NCI-H2029 (cell line): Measurements from ENCODE around the gene EYS.

Experiments
- DNase-seq: peaks from one replicate; lab custom pipeline; 2025; lab: John Stamatoyannopoulos, UW

Gene EYS

GRCh38 chr6:65221153-65221552, 485.9 kb downstream of the EYS start:
- no peak for DNase-seq

DNA sequence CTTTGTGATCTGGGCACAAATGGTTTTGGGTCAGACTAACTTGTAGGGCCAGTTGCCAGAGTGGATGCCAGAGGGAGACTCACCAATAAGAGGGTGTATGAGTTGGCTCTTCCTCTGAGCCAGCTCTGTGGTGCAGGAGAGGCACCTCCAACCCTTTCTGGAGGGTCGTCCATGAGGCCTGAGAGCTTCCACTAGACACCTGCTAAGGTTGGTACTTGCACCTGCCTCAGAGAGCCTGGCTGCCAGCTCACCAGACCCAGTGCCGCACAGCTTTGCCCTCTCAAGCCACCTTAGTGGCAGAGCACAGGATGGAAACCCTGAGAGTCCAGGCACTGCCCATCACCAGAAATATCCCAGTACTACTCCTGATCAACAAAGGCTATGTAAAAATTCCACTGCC, 504.3 kb downstream of the EYS start:
- no peak for DNase-seq

DNA sequence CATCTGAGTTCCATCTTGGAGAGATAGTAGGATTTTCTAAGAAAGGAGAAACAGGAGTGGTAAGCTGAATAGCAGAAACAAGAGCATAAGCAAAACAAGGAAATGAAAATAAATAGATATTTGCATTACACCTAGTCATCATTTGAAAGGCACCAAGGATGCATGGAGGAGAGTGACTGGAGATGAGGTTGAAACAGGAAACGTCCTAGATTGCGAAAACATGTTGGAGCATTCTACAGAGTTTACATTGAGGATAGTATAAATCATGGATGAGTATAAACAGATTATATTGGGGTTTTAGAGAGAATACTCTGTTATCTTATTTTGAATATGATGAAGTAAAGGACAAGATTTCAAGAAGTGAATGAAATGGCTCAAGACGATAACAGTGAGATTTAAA, 507.3 kb downstream of the EYS start:
- DNase-seq = no peak

DNA sequence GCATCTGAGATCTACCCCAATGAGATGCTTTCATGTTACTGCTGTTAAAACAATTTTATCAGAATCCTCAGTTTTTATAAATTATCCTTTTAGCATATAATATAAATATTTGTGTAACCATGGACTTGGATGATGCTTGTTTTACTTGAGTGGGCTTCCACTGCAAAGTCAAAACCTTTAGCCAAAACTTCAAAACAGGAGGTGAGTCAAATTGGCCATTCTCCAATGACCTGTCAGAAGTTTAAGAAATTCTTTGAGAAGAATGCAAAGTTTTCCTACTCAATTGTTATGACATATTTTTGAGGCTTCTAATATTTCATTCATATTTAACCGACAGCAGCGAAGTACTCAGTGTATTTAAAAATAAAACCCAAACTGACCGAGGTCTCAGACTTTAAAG, 507.9 kb downstream of the EYS start:
- no peak for DNase-seq

DNA sequence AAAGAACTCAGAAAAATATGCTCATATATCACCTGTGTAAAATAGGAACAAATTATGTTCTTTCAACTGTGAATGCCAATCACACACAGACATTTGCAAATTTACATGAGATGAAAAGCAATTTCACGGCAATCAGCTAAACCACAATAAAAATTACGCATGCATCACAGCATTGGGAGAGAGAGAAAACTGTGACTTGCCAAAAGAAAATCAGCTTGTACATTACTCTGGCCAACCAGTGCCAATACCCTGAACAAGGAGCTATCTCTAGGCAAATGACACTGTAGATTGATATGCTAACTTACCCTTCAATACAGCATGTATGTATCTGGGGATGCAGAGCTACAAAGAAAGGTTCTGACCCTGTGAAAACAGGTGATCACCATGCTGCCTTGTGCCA, 515.6 kb downstream of the EYS start:
- no peak for DNase-seq

- no peak for DNase-seq
Observed at GRCh38 chr6:65189236-65189881, 517.7 kb downstream of the EYS start.

DNA sequence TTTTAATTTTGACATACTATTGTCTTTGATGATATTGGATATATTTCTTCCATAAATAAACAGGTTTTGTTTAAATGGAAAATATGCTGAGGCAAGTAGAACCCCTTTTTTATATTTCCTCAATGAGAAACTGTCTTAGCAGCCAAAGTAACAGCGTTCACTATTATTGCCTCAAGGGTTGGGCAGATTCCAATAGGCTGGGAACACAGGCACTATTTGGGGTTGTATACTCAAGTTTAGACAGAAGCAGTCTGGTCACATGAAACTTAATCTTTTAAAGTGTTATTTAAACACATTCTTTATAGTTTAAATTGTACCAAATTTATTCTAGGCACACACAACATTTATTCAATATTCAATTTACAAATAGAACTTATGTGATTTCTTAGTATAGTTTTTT, 520.2 kb downstream of the EYS start:
- DNase-seq = no peak

DNA sequence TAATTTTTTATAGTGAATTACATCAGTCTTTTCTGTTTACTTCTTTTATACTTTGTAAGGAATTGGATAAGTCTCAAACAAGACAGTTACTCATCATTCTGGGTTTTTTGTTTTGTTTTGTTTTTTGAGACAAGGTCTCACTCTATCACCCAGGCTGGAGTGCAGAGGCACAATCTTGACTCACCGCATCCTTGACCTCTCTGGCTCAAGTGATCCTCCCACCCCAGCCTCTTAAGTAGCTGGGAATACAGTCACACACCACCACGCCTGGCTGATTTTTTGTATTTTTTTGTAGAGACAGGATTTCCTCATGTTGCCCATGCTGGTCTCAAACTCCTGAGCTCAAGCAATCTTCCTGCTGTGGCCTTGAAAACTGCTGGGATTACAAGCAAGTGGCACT, 524.3 kb downstream of the EYS start:
- DNase-seq = no peak

GRCh38 chr6:65170273-65170672, 536.8 kb downstream of the EYS start:
- DNase-seq = no peak

DNA sequence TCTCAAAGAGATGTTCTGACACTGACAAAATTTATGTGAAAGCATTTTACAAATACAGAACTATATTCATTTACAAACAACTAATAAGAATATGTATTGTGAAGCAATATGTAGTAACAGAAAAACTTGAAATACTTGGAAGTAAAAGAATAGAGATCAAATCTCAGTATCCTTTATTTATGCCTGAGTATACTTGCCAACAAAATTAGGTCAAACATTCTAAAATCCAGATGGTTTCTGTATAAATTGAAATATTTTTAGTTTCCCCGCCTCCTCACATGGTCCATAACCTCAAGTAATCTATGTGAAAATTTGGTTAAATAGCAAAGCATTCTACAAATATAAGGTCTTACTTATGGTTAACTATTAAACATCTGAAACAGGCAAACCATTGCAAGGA, 545.4 kb downstream of the EYS start:
- DNase-seq = no peak

- DNase-seq = no peak
Observed at GRCh38 chr6:65157025-65157424, 550.0 kb downstream of the EYS start.

DNA sequence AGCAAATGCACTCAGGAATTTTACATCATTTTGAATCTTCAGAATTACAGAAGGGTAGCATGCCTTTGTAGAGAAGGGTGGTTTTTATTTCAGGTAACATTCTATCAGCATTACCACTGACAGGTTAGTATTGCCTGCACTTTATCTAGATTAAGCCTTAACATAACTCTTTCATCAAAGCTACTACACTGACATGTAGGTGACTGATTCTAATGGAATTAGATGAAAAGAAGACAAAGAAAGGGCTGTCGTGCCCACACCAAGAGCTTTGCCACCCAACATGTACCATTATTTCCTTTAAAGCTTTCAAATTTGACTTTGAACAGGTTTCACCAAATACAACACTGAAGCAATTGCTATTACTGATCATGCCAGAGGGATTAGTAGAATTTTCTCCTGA, 551.9 kb downstream of the EYS start:
- no peak for DNase-seq

- DNase-seq = no peak
Observed at GRCh38 chr6:65149841-65150240, 557.2 kb downstream of the EYS start.

- no peak for DNase-seq
Observed at GRCh38 chr6:65148839-65149238, 558.2 kb downstream of the EYS start.

DNA sequence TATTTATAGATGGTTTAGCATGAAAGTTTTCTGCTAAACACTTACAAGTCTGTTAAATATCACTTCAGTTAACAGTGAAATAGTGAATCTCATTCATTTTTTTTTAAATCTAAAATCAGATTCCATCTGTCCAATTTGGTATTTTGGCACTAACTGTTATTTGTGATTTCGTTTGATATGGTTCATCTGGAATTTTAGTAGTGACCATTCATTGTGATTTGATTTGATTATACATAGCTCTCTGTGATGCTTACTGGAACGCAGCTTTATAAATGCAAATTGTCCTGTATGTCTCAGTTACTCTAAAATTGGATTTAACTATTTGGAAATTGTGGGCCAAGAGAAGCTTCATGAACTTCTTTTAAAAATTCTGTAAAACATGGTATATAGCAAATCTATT, 571.5 kb downstream of the EYS start:
- DNase-seq = no peak

DNA sequence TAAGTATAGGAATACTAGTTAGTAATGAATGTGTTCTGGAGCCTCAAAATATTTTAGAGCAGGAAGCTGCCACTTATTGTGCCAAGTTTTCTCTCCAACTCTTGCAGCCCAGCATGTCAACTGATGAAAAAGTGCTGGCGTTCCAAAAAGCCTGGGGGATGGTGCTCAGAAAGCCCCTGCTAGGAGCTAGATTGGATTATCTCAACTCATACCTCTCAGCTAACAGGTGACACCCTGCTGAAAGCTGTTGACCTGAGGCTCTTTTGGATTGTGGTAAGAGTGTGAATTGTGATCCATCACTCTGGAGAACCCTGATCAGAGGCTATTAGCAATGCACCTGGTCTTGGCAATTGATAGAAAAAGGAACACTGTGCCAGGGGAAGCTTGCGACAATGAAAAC, 580.4 kb downstream of the EYS start:
- DNase-seq = no peak

- DNase-seq = no peak
Observed at GRCh38 chr6:65123521-65123920, 583.5 kb downstream of the EYS start.

GRCh38 chr6:65117817-65118409, 589.1 kb downstream of the EYS start:
- DNase-seq = no peak

- no peak for DNase-seq
Observed at GRCh38 chr6:65116326-65116725, 590.7 kb downstream of the EYS start.

- no peak for DNase-seq
Observed at GRCh38 chr6:65113581-65113980, 593.4 kb downstream of the EYS start.

DNA sequence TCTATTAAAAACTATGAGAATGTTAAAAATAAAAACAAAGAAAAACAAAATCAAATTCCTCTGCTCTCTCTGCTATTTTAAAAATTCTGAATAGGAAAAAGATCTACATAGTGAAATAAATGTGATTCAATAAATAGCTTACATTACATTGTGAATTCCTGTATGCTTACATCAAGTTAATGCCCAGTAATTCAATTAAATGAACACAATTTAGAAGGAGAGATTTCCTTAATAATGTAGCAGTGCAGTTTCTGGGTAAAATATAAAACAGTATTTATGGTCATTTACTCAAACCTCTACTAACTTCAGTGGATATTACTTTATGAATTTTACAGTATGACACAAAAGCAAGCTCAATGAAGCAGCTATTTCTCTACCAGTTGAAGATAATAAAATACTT, 594.6 kb downstream of the EYS start:
- DNase-seq = no peak

GRCh38 chr6:65110031-65110430, 597.0 kb downstream of the EYS start:
- DNase-seq = no peak

DNA sequence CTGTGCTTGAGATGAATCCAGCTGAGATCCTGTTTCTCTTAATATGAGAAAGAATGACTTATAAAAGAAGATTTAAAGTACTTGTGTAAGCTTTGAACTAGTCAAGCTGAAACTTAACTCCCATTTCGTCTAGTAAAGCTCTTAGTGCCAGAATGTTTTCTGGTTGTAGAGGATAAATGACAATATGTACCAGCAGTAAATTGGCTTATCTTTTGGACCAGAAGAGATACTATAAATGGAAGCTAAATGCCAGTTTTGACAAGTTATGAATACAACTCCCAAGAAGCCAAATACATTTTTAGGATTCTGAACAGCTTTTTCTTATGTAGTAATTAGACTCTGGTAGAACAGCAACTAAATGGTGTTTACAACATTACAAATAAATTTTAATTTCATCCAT, 608.7 kb downstream of the EYS start:
- no peak for DNase-seq

DNA sequence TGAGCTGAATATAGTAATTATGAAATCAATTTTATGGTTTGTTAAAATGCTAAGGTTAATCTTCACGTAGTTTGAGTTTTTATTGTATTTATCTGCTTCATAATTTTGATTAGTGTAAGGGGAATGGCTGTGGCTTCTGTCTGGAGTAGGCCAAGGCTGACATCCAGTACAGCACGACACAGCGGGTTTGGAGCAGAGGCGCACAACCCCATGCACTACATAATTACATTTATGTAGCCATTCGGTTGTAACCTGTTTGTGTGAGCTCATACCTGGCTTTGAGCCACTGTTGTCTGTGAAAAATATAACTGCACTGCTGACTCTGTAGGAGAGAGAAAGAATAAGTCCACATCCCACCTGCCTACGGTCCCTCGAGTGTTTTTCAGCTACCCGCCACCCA, 615.5 kb downstream of the EYS start:
- DNase-seq = no peak
